Inflammatory macrophage (primary cell): ENCODE data around the gene NUDT2.
A peak's percentile ranks its signal among the peaks of the same experiment; 100 is the strongest.
"Not testable (repeated sequence)": the region's sequence is repeated elsewhere in the genome, so short reads cannot be mapped to it uniquely, and the experiment has no call there.

Experiments used
- DNase-seq, 2 donors: peaks; one replicate each; pipeline ENCODE4 v3.0.0-alpha.2; 2020 to 2022
- total RNA-seq, 18 experiments: gene quantifications; one replicate each; lab custom pipeline; 2026; ENCODE audit warnings: mixed read lengths in 6 of 18, inconsistent platforms in 2 of 18; lab: John Stamatoyannopoulos, UW

Gene NUDT2
- total RNA-seq = 4.7 to 17.9 (median 10.8) reads per million in 18 experiments

GRCh38 chr9:34328987-34329832, at the start of gene NUDT2, which contains the start of gene KIF24:
NUDT2 (plus strand) TSS chr9:34329569; CDS start chr9:34339040, 9,471 bp downstream.
KIF24 (minus strand) TSS chr9:34329268; CDS start chr9:34311346, 17,922 bp downstream.
- peak; percentile 100 for DNase-seq

DNA sequence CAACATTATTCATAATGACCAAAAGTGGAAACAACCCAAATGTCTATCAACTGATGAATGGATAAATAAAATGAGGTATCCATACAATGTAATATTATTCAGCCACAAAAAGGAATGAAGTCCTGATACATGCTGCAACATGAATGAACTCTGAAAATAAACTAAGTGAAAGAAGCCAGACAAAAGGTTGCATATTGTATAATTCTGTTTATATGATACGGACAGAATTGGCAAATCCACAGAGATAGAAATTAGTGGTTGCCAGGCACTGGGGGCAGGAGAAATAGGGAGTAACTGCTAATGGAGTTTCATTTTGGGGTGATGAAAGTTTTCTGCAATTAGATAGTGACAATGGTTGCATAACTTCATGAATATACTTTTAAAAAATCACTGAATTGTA, 47.3 kb upstream of the NUDT2 start:
- DNase-seq = no peak

GRCh38 chr9:34289159-34289558, 40.2 kb upstream of the NUDT2 start:
- DNase-seq = no peak

GRCh38 chr9:34291023-34291422, 38.3 kb upstream of the NUDT2 start:
- DNase-seq = peak; percentile 83 to 85

GRCh38 chr9:34291423-34291822, 37.9 kb upstream of the NUDT2 start:
- DNase-seq = no peak

- DNase-seq = no peak
Observed at GRCh38 chr9:34292552-34292951, 36.8 kb upstream of the NUDT2 start.

DNA sequence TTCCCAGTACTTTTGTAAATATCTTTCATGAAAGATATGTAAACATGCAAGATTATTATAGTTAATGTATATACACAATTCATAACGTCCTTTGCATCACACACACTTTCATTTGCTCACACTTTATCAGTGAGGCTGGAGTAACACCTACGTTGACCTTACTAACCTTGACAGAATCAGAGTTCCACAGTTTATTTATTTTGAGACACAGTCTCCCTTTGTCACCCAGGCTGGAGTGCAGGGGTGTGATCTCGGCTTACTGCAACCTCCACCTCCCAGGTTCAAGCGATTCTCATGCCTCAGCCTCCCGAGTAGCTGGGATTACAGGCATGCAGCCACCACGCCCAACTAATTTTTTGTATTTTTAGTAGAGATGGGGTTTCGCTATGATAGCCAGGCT, 28.3 kb upstream of the NUDT2 start:
- not testable (repeated sequence) for DNase-seq

DNA sequence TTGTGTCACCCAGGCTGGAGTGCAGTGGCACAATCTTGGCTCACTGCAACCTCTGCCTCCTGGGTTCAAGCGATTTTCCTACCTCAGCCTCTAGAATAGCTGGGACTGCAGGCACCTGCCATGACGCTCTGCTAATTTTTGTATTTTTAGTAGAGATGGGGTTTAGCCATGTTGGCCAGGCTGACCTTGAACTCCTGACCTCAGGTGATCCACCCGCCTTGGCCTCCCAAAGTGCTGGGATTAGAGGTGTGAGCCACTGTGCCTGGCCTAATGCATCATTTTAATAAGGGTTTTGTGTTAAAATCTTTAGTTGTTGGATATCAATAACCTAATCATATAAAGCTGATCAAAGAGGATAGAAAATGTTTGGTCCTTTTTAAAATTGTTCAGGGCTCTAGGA, 21.1 kb upstream of the NUDT2 start:
- not testable (repeated sequence) for DNase-seq

DNA sequence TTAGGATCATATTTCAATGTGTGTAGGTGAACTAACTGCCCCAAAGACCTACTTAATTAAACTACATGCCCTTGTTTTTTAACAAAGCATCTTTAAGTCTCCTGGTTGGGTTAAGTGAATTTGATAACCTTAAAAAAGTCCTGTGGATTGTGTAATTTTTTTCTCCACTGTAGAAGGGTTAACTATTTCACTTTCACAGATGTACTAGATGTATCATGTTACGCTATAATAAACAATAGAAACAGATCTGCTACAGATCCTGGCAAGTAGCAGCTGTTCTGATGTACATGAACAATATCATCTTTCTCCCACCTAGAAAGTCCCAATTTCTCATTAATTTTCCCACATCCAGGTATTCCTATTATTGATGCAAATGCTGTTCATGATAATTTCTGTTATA, 19.2 kb upstream of the NUDT2 start:
- DNase-seq = no peak

DNA sequence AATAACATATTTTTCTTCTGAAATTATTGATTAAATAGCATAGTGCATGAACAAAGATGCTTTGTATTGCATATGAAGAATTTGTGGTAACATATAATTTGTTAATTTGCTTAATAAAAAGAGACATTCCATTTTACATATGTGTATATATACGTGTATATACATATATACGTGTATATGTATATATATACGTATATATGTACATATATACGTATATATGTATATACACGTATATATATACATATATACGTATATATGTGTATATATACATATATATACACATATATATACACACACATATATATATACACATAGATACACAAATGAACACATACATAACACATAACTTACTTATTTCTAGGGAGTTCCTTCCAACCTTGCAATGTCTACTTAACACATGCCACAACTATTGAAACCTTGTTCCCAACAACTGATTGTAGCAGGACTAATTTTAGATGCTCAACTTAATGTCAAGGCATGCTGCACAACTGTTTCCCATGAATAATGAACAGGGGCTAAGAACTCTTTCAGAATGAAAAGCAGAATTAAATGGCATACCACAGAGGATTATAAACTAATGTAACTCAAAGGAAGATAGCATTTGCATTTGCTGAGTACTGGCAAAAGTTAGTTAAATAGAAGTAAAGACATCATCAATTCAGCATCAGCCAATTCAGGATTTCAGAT, 17.7 kb upstream of the NUDT2 start:
- DNase-seq = no peak

- DNase-seq = no peak
Observed at GRCh38 chr9:34317436-34317835, 11.9 kb upstream of the NUDT2 start.

DNA sequence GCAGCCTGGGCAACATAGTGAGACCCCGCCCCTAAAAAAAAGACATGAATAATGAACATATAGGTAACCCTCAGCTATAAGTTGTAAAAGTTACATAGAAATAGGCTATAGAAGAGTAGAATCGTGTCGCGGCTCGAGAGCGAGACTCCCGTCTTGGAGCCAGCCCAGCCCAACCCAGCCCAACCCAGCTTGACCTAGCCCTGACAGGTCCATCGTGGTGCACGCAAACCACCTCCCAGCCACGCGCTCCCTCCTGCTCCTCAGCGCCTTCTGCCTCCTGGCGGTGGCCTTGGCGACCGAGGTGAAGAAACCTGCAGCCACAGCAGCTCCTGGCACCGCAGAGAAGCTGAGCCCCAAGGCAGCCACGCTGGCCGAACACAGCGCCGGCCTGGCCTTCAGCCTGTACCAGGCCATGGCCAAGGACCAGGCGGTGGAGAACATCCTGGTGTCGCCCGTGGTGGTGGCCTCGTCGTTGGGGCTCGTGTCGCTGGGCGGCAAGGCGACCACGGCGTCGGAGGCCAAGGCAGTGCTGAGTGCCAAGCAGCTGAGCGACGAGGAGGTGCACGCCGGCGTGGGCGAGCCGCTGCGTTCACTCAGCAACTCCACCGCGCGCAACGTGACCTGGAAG, 11.1 kb upstream of the NUDT2 start:
- DNase-seq = no peak

DNA sequence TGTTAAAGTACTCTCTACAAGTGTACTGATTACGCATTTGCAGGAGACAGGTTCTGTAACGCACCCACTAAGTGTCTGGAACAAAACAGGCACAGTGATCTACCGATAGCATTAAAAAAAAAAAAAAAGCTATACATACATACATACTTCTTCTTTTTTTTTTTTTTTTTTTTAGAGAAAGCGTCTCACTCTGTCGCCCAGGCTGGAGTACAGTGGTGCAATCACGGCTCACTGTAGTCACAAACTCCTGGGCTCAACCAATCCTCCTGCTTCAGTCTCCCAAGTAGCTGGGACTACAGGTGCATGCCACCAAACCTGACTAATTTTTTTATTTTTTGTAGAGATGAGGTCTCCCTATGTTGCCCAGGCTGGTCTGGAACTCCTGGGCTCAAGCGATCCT, 7.9 kb upstream of the NUDT2 start:
- peak in 1 of 2 donors; percentile 25 for DNase-seq

DNA sequence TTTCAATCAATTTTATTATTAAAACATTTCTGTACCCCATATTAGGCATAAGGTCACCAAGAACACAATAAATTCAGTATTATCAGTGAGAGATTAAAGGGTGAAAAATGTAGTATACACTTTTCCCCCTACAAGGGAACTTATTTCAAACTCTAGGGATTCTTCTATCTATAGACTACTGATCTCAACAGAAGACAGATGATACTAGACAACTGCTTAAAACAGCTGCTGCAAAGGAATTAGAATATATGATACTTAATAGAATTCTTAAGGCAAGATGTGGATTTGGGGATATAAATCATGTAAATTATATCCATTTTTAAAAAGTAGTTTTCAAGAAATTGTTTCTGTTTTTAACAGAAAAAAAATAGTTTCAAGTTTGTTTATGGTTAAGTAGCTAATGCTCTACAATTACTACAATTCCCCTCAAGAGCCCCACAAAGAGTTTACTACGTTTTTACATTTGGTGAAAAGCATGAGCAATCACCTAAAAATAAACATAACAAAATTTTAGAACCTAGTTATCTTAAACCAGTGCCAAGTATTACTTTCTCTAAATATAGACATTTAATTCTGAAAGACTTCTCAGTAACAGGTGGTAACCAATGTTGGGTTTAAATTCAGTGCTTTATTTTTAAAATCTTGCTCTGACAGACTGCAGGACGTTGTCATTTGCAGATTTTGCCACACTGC, 6.3 kb upstream of the NUDT2 start:
- DNase-seq = no peak

DNA sequence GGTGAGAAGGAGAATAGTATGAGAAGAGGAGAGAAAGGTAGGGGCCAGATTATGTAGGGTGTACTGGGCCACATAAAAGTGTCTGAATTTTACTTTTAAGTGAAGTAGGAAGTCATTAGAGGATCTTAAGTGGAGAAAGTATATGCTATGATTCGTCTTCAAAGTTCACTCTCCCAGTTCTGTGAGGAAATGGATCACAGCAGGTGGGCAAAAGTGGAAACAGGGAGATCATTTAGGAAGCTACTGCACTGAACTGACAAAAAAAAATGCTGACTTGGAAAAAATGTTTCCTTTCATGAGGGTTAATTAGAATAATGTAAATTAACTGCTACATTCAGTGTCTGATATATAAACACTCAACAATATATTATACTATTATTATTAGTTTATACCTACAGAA, 2.7 kb upstream of the NUDT2 start:
- no peak for DNase-seq

GRCh38 chr9:34328500-34328986, 826 bp upstream of the NUDT2 start:
- DNase-seq = peak; percentile 56 to 59

DNA sequence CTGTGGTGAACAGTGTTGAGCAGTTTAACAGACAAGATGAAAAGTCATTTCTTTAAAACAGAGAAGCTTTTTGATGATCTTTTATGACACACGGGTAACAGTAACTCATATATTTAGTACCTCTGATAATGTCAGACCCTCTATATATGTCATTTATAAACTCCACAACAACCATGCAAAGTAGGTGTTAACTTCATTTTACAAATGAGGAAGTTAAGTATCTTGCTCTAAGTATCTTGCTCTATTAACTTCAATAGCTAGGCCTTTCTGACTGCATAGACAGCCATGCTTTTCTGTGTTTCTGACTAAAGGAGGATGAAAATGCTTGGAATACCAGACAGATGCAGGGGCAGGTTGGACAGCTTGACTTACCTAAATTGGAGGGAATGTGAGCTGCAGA, 1.8 kb downstream of the NUDT2 start:
- DNase-seq = no peak

GRCh38 chr9:34332076-34332964, 3.0 kb downstream of the NUDT2 start:
- peak; percentile 32 to 47 for DNase-seq

GRCh38 chr9:34333836-34334235, 4.5 kb downstream of the NUDT2 start:
- no peak for DNase-seq

DNA sequence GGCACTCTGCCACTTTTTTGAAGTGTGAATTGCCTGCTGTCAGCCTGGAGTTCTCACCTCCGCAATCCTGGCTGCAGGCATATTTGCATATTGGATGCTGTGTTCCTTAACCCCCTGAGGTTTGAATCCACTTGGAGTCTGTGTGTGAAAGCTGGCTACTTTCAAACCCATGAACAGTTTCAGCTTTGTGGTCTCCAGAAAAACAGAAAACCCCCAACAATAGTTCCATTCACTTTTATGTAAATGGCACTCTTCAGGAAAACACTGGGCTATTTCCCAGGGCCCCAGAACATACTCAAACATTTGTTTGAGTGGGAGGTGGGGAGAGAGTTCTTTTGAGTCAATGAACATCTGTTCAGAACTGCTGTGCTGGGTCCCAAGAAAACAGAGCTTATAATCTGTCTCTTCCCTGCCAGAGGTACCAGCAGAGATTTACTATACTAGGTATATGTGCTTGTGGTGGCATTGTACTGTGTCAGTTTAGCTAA, 5.0 kb downstream of the NUDT2 start:
- DNase-seq = no peak

- DNase-seq = peak; percentile 3 to 28
Observed at GRCh38 chr9:34334916-34335315, 5.5 kb downstream of the NUDT2 start.
